HEK293 (cell line): ENCODE data around the gene UBE2D2.
A peak's percentile ranks its signal among the peaks of the same experiment; 100 is the strongest.

Experiments used
- CTCF ChIA-PET: fragments of 350-600 bp; formaldehyde crosslinking; extraction: SDS; loops from one replicate; lab custom pipeline; 2021; ENCODE audit warnings: antibody characterized with exemption; lab: Yijun Ruan, JAX
- POLR2A ChIA-PET: fragments of 300-600 bp; formaldehyde crosslinking; extraction: SDS; loops from one replicate; lab custom pipeline; 2020; ENCODE audit warnings: antibody characterized with exemption, inconsistent platforms; lab: Yijun Ruan, JAX
- H3K27ac ChIP-seq: fragments of 200-500 bp; sonication (Bioruptor generic); 2 replicates; pipeline ENCODE4 v1.5.1; 2014; ENCODE audit warnings: low read depth, low read length, control low read depth, inconsistent platforms; ENCODE audit errors: extremely low read depth
- H3K36me3 ChIP-seq, 2 experiments: fragments of 200-500 bp in 1 of 2; sonication (Bioruptor generic) in 1 of 2; 1 replicate in 1 of 2; 2 replicates in 1 of 2; pipeline ENCODE4 v1.5.1; 2014 to 2017; ENCODE audit warnings: inconsistent platforms in 2 of 2, low read length in 2 of 2; ENCODE audit not compliant: control insufficient read depth in 2 of 2, insufficient read depth in 1 of 2
- H3K4me1 ChIP-seq: fragments of 200-500 bp; sonication (Bioruptor generic); 2 replicates; pipeline ENCODE4 v1.5.1; 2014; ENCODE audit warnings: mild to moderate bottlenecking, low read length, inconsistent platforms; ENCODE audit not compliant: control insufficient read depth, insufficient read depth
- H3K4me3 ChIP-seq: 2 replicates; pipeline ENCODE4 v1.5.1; 2011; ENCODE audit warnings: low read depth, mild to moderate bottlenecking, control low read depth, low read length, moderate library complexity
- H3K9me3 ChIP-seq: fragments of 200-500 bp; sonication (Bioruptor generic); 2 replicates; pipeline ENCODE4 v1.5.1; 2014; ENCODE audit warnings: low read depth, low read length, inconsistent platforms; ENCODE audit not compliant: control insufficient read depth, insufficient read depth
- HOXA7 ChIP-seq: sonication (generic); formaldehyde crosslinking; IDR thresholded peaks from 2 replicates; pipeline ENCODE4 v1.8.1; 2022; ENCODE audit warnings: missing genetic modification reagents, borderline replicate concordance
- HOXC10 ChIP-seq: sonication (generic); formaldehyde crosslinking; IDR thresholded peaks from 2 replicates; pipeline ENCODE4 v1.8.1; 2023; ENCODE audit warnings: mild to moderate bottlenecking, missing genetic modification reagents
- PATZ1 ChIP-seq: fragments of 450-650 bp; formaldehyde crosslinking; IDR thresholded peaks from 2 replicates; pipeline ENCODE4 v1.5.1; 2016; ENCODE audit warnings: missing biosample characterization, missing genetic modification characterization
- PRDM2 ChIP-seq: fragments of 450-650 bp; formaldehyde crosslinking; IDR thresholded peaks from 2 replicates; pipeline ENCODE4 v1.5.1; 2016; ENCODE audit warnings: missing biosample characterization, missing genetic modification characterization, borderline replicate concordance
- RBAK ChIP-seq: fragments of 450-650 bp; formaldehyde crosslinking; IDR thresholded peaks from 2 replicates; pipeline ENCODE4 v1.5.1; 2016; ENCODE audit warnings: missing biosample characterization, missing genetic modification characterization
- SALL2 ChIP-seq: fragments of 450-650 bp; formaldehyde crosslinking; IDR thresholded peaks from 2 replicates; pipeline ENCODE4 v1.5.0; 2017; ENCODE audit warnings: missing biosample characterization, mild to moderate bottlenecking, missing genetic modification characterization, borderline replicate concordance
- YY2 ChIP-seq: fragments of 450-650 bp; formaldehyde crosslinking; IDR thresholded peaks from 2 replicates; pipeline ENCODE4 v1.5.1; 2016; ENCODE audit warnings: missing biosample characterization, missing genetic modification characterization
- ZBTB1 ChIP-seq: fragments of 450-650 bp; formaldehyde crosslinking; IDR thresholded peaks from 2 replicates; pipeline ENCODE4 v1.5.1; 2016; ENCODE audit warnings: missing biosample characterization, missing genetic modification characterization
- ZEB2 ChIP-seq: fragments of 450-650 bp; formaldehyde crosslinking; IDR thresholded peaks from 2 replicates; pipeline ENCODE4 v1.5.1; 2016; ENCODE audit warnings: missing biosample characterization, missing genetic modification characterization
- ZIC2 ChIP-seq: fragments of 450-650 bp; formaldehyde crosslinking; IDR thresholded peaks from 2 replicates; pipeline ENCODE4 v1.5.1; 2016; ENCODE audit warnings: missing biosample characterization, missing genetic modification characterization
- ZNF138 ChIP-seq: fragments of 450-650 bp; formaldehyde crosslinking; IDR thresholded peaks from 2 replicates; pipeline ENCODE4 v1.5.1; 2016; ENCODE audit warnings: missing biosample characterization, missing genetic modification characterization, borderline replicate concordance
- ZNF211 ChIP-seq: fragments of 450-650 bp; formaldehyde crosslinking; IDR thresholded peaks from 2 replicates; pipeline ENCODE4 v1.5.1; 2016; ENCODE audit warnings: low read depth, missing biosample characterization, missing genetic modification characterization
- ZNF292 ChIP-seq: fragments of 450-650 bp; formaldehyde crosslinking; IDR thresholded peaks from 2 replicates; pipeline ENCODE4 v1.5.1; 2016; ENCODE audit warnings: low read depth, missing biosample characterization, missing genetic modification characterization, borderline replicate concordance
- ZNF335 ChIP-seq: fragments of 450-650 bp; formaldehyde crosslinking; conservative IDR thresholded peaks from 2 replicates; pipeline ENCODE4 v1.5.1; 2016; ENCODE audit warnings: missing biosample characterization, missing genetic modification characterization
- ZNF610 ChIP-seq: fragments of 450-650 bp; formaldehyde crosslinking; IDR thresholded peaks from 2 replicates; pipeline ENCODE4 v1.5.1; 2016; ENCODE audit warnings: missing biosample characterization, missing genetic modification characterization, borderline replicate concordance
- ZNF654 ChIP-seq: fragments of 450-650 bp; formaldehyde crosslinking; IDR thresholded peaks from 2 replicates; pipeline ENCODE4 v1.5.1; 2016; ENCODE audit warnings: low read depth, missing biosample characterization, missing genetic modification characterization
- ZNF792 ChIP-seq: fragments of 450-650 bp; formaldehyde crosslinking; IDR thresholded peaks from 2 replicates; pipeline ENCODE4 v1.5.1; 2016; ENCODE audit warnings: missing biosample characterization, missing genetic modification characterization
- TF ChIP-seq, protein P1 (sequence below): fragments of 450-650 bp; formaldehyde crosslinking; IDR thresholded peaks from 2 replicates; pipeline ENCODE4 v1.5.1; 2017; ENCODE audit warnings: missing biosample characterization, missing genetic modification characterization
- TF ChIP-seq, protein P2 (sequence below): fragments of 450-650 bp; formaldehyde crosslinking; IDR thresholded peaks from 2 replicates; pipeline ENCODE4 v1.5.1; 2016; ENCODE audit warnings: missing biosample characterization, missing genetic modification characterization

The UBE2D2 gene

DNA sequence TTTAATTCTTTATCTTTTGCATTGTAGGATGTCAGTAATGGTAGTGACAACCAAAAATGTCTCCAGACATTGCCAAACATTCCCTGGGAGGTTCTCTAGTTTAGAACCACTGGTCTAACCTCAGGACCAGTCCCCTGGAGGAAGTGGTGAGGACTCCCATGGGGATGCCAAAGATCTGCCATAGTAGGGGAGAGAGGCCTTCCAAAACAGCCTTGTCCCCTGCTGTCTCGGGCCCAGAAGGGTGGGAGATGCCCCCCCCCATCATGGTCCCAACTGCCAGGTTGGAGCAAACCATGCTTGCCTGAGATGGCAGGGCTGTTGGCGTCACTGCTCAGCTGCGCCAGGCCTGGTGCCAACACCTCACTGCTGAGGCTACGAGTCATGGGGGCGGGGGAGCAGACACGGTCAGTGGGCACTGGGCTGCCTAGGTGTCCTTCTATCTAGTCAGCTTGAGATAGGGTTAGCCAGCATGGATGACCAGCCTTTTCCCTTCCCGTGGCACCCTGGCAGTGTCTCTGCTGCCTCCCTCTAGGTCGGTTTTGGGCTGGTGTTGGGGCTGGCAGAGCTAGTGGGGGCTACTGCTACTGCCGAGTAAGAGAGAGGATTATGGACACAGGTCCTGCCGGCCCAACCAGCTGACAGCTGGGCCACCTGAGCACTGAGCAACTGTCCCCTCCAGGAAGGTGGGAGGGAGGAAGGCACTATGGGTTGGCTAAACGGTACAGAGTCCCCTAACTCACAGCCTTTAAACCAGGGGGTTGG, 78.7 kb downstream of the UBE2D2 start:
- Histone ChIP-seq H3K4me3 (no peak overlapping the region), H3K9me3 (no peaks in the 10 kb centered on the region), H3K36me3 (no peaks in the 10 kb centered on the region), H3K4me1 (peaks cover 2% of the 10 kb centered on the region; the same call in 1 of the 2 replicates), H3K27ac (no peak overlapping the region)
- ChIA-PET CTCF (interaction anchor here (0.6 to 8.8 kb wide), 6 partner anchors 12 to 146 kb away, joined by 3 to 74 read pairs (median 4); no protein-coding TSS in a partner anchor), POLR2A (interaction anchor here (7.2 kb wide), 1 partner anchor 9 kb away, joined by 96 read pairs; the partner anchor contains the start of gene CXXC5)
- TF ChIP-seq, protein P1, sequence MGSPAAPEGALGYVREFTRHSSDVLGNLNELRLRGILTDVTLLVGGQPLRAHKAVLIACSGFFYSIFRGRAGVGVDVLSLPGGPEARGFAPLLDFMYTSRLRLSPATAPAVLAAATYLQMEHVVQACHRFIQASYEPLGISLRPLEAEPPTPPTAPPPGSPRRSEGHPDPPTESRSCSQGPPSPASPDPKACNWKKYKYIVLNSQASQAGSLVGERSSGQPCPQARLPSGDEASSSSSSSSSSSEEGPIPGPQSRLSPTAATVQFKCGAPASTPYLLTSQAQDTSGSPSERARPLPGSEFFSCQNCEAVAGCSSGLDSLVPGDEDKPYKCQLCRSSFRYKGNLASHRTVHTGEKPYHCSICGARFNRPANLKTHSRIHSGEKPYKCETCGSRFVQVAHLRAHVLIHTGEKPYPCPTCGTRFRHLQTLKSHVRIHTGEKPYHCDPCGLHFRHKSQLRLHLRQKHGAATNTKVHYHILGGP (tag by site-specific recombination): no peak
- 0 out of 2 replicates have a peak, but pooled peaks have one; percentile 30 for TF ChIP-seq PATZ1 (tag by site-specific recombination)
- TF ChIP-seq, protein P2, sequence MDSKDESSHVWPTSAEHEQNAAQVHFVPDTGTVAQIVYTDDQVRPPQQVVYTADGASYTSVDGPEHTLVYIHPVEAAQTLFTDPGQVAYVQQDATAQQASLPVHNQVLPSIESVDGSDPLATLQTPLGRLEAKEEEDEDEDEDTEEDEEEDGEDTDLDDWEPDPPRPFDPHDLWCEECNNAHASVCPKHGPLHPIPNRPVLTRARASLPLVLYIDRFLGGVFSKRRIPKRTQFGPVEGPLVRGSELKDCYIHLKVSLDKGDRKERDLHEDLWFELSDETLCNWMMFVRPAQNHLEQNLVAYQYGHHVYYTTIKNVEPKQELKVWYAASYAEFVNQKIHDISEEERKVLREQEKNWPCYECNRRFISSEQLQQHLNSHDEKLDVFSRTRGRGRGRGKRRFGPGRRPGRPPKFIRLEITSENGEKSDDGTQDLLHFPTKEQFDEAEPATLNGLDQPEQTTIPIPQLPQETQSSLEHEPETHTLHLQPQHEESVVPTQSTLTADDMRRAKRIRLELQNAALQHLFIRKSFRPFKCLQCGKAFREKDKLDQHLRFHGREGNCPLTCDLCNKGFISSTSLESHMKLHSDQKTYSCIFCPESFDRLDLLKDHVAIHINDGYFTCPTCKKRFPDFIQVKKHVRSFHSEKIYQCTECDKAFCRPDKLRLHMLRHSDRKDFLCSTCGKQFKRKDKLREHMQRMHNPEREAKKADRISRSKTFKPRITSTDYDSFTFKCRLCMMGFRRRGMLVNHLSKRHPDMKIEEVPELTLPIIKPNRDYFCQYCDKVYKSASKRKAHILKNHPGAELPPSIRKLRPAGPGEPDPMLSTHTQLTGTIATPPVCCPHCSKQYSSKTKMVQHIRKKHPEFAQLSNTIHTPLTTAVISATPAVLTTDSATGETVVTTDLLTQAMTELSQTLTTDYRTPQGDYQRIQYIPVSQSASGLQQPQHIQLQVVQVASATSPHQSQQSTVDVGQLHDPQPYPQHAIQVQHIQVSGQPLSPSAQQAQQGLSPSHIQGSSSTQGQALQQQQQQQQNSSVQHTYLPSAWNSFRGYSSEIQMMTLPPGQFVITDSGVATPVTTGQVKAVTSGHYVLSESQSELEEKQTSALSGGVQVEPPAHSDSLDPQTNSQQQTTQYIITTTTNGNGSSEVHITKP (tag by site-specific recombination): peak; percentile 55
- TF ChIP-seq ZIC2 (tag by site-specific recombination): peak; percentile 42; the same call in 1 of the 2 replicates

DNA sequence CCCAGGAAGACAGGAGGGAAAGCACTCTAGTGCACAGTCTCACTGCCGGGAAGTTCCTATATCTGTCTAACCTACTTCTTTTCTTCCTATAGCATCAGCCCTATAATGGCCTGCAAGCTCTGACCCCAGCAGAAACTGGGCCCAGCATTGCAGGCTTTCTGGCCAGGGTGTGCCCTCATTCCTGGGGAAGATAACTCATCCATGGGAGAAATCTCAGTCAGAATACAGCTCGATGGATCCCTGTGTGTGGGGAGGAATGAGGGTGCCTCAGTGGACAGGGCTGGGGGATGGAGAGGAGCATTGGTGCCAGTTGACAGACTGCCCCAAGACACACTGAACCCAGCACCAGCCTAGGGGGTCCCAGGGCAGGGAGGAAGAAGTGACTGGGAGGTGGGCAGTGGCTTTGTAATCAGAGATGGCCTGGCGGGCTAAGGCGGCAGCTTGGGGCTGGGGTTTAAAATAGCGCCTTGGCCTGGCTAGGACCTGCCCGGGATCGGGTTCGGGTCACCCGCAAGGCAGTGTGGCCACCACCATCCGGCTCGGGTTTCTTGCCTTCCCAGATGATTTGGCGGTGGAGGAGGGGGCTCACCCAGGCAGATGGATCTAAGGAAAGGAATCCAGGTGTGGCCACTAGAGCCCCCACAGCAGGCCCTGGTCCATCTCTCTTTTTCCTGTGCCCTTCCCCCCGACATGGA, 79.4 kb downstream of the UBE2D2 start:
- H3K27ac ChIP-seq: no peak overlapping the region
- ChIA-PET CTCF (interaction anchor here (0.6 to 1.3 kb wide), 3 partner anchors 11 to 145 kb away, joined by 3 to 5 read pairs (median 4); no protein-coding TSS in a partner anchor), POLR2A (no interaction called here)
- TF ChIP-seq ZNF335 (tag by site-specific recombination) (no peak), ZNF610 (tag by site-specific recombination) (no peak), SALL2 (no peak), ZNF654 (tag by site-specific recombination) (no peak), HOXA7 (CRISPR knock-in tag) (no peak), ZNF138 (no peak), ZNF792 (tag by site-specific recombination) (no peak), RBAK (tag by site-specific recombination) (no peak), HOXC10 (CRISPR knock-in tag) (no peak), ZNF292 (no peak), YY2 (tag by site-specific recombination) (no peak), ZEB2 (no peak), ZBTB1 (no peak), ZNF211 (no peak), PRDM2 (tag by site-specific recombination) (no peak)

More for the DNA sequence above, 79.4 kb downstream of the UBE2D2 start:
- Histone ChIP-seq H3K4me3 (no peak overlapping the region), H3K36me3 (no peaks in the 10 kb centered on the region), H3K9me3 (no peaks in the 10 kb centered on the region), H3K4me1 (peaks cover 2% of the 10 kb centered on the region; the same call in 1 of the 2 replicates)
